ENCODE measurements around the gene SMIM22.

GRCh38 chr16:4780235-4780634 lies 14.9 kb upstream of the SMIM22 start:
- TF ChIP-seq CTCF (IDR thresholded peaks at IDR 0.05) (no peak), POLR2A (IDR thresholded peaks at IDR 0.05) (no peak)
